Cerebellar nuclear complex (tissue), 1 donor: ENCODE data around the gene C11orf58.

Experiments used
- DNase-seq, 2 experiments: peaks; one replicate each; lab custom pipeline; 2025; lab: John Stamatoyannopoulos, UW

Gene C11orf58

GRCh38 chr11:16801288-16801980 lies 63.0 kb downstream of the C11orf58 start:
- no peak for DNase-seq

GRCh38 chr11:16804104-16804947 lies 65.9 kb downstream of the C11orf58 start:
- no peak for DNase-seq

GRCh38 chr11:16805938-16806337 lies 67.5 kb downstream of the C11orf58 start:
- no peak for DNase-seq

GRCh38 chr11:16806791-16807190 lies 68.3 kb downstream of the C11orf58 start:
- no peak for DNase-seq

- DNase-seq = no peak
These were observed 68.9 kb downstream of the C11orf58 start for GRCh38 chr11:16807306-16807705.
